Common myeloid progenitor, CD34-positive (primary cell): ENCODE results near the gene ATR.

Experiments used
- CTCF ChIA-PET: fragments of 350-600 bp; sonication (Branson Sonifier 250); formaldehyde crosslinking; loops from one replicate; lab custom pipeline; 2021; ENCODE audit warnings: antibody characterized with exemption; lab: Charles Lee
- POLR2A ChIA-PET: fragments of 350-600 bp; sonication (Branson Sonifier 250); formaldehyde crosslinking; loops from one replicate; lab custom pipeline; 2021; ENCODE audit warnings: antibody characterized with exemption; lab: Charles Lee
- DNase-seq, 3 donors: peaks; one replicate each; pipeline versions ENCODE4 v3.0.0 to v3.0.0-alpha.2; 2013
- H3K27ac ChIP-seq, 2 experiments: 1 replicate in 1 of 2; 2 replicates in 1 of 2; pipeline ENCODE4 v1.7.0; 2013; ENCODE audit warnings: inconsistent platforms in 2 of 2, low read length in 2 of 2, mild to moderate bottlenecking in 2 of 2, low read depth in 1 of 2, moderate library complexity in 1 of 2; ENCODE audit not compliant: severe bottlenecking in 2 of 2, insufficient read depth in 1 of 2, poor library complexity in 1 of 2
- H3K27me3 ChIP-seq, 5 experiments: replicated peaks in 2 of 5; 1 replicate in 3 of 5; 2 replicates in 2 of 5; pipeline versions ENCODE4 v1.6.1 to v1.7.0; 2013; ENCODE audit warnings: low read length in 4 of 5, mild to moderate bottlenecking in 2 of 5, moderate library complexity in 2 of 5, inconsistent platforms in 1 of 5; ENCODE audit not compliant: insufficient read depth in 5 of 5, control insufficient read depth in 4 of 5
- H3K36me3 ChIP-seq, 4 experiments: 1 replicate in 2 of 4; 2 replicates in 2 of 4; pipeline versions ENCODE4 v1.6.1 to v1.7.0; 2013; ENCODE audit warnings: low read length in 3 of 4, control low read depth in 1 of 4, mild to moderate bottlenecking in 1 of 4; ENCODE audit not compliant: control insufficient read depth in 4 of 4, insufficient read depth in 4 of 4
- H3K4me1 ChIP-seq, 4 experiments: 1 replicate in 3 of 4; 2 replicates in 1 of 4; pipeline versions ENCODE4 v1.6.1 to v1.7.1; 2013; ENCODE audit warnings: low read length in 3 of 4, mild to moderate bottlenecking in 3 of 4, control low read depth in 1 of 4, inconsistent platforms in 1 of 4, moderate library complexity in 1 of 4; ENCODE audit not compliant: control insufficient read depth in 4 of 4, insufficient read depth in 4 of 4; ENCODE audit errors: control extremely low read depth in 1 of 4
- H3K4me3 ChIP-seq, 7 experiments: 1 replicate in 4 of 7; 2 replicates in 3 of 7; pipeline versions ENCODE4 v1.5.1 to v1.7.0; 2013; ENCODE audit warnings: mild to moderate bottlenecking in 7 of 7, low read length in 6 of 7, moderate library complexity in 6 of 7, inconsistent platforms in 2 of 7, low read depth in 2 of 7, control low read depth in 1 of 7; ENCODE audit not compliant: insufficient read depth in 4 of 7, control insufficient read depth in 1 of 7; ENCODE audit errors: extremely low read depth in 1 of 7
- H3K9me3 ChIP-seq, 5 experiments: 1 replicate in 4 of 5; 2 replicates in 1 of 5; pipeline versions ENCODE4 v1.6.1 to v1.7.1; 2013; ENCODE audit warnings: low read length in 4 of 5, mild to moderate bottlenecking in 2 of 5, inconsistent platforms in 1 of 5, low read depth in 1 of 5, moderate library complexity in 1 of 5; ENCODE audit not compliant: control insufficient read depth in 4 of 5, insufficient read depth in 2 of 5; ENCODE audit errors: control extremely low read depth in 1 of 5
- WGBS: methylation state at CpG from one replicate; pipeline ENCODE4 v1.1.5; 2013; ENCODE audit not compliant: insufficient coverage; 5-methylcytosine and 5-hydroxymethylcytosine counted together

Gene ATR

GRCh38 chr3:142467768-142468167, 110.8 kb downstream of the ATR start:
- Histone ChIP-seq H3K36me3 (peaks cover 3 to 15% (median 4%) of the 10 kb centered on the region in 4 experiments), H3K4me1 (no peaks in the 10 kb centered on the region), H3K9me3 (peaks cover 0 to 4% (median 0%) of the 10 kb centered on the region in 5 experiments), H3K4me3 (no peak overlapping the region), H3K27ac (no peak overlapping the region), H3K27me3 (no peaks in the 10 kb centered on the region)
- ChIA-PET POLR2A (no interaction called here), CTCF (no interaction called here)
- no peak for DNase-seq
- WGBS: 100% methylated on average over 2 of the region's 3 CpGs

GRCh38 chr3:142460689-142461088, 117.8 kb downstream of the ATR start:
- no peaks in the 10 kb centered on the region for H3K4me1 ChIP-seq
- H3K9me3 ChIP-seq: no peaks in the 10 kb centered on the region
- DNase-seq: no peak
- 100% methylated on average over 1 of the region's 3 CpGs for WGBS
- H3K4me3 ChIP-seq: no peak overlapping the region
- H3K27me3 ChIP-seq: no peaks in the 10 kb centered on the region
- ChIA-PET CTCF (no interaction called here), POLR2A (no interaction called here)
- peaks cover 7 to 45% (median 18%) of the 10 kb centered on the region in 4 experiments for H3K36me3 ChIP-seq
- no peak overlapping the region for H3K27ac ChIP-seq

- no CpG with 5 or more reads among the region's 2 CpGs for whole genome bisulfite sequencing
- CTCF ChIA-PET: no interaction called here
- Histone ChIP-seq H3K27me3 (no peaks in the 10 kb centered on the region), H3K4me1 (no peaks in the 10 kb centered on the region), H3K36me3 (peaks cover 7 to 45% (median 18%) of the 10 kb centered on the region in 4 experiments), H3K4me3 (no peak overlapping the region), H3K27ac (no peak overlapping the region), H3K9me3 (no peaks in the 10 kb centered on the region)
- POLR2A ChIA-PET: no interaction called here
- DNase-seq: no peak
Observed at GRCh38 chr3:142459929-142460328, 118.6 kb downstream of the ATR start.

- no CpG with 5 or more reads among the region's 3 CpGs for WGBS
- H3K36me3 ChIP-seq: peaks cover 4 to 39% (median 17%) of the 10 kb centered on the region in 4 experiments
- no peak overlapping the region for H3K4me3 ChIP-seq
- H3K27ac ChIP-seq: no peak overlapping the region
- H3K4me1 ChIP-seq: no peaks in the 10 kb centered on the region
- ChIA-PET CTCF (no interaction called here), POLR2A (no interaction called here)
- H3K9me3 ChIP-seq: no peaks in the 10 kb centered on the region
- no peak for DNase-seq
- H3K27me3 ChIP-seq: no peaks in the 10 kb centered on the region
Observed at GRCh38 chr3:142459096-142459495, 119.4 kb downstream of the ATR start.

- H3K27ac ChIP-seq: no peak overlapping the region
- ChIA-PET CTCF (no interaction called here), POLR2A (no interaction called here)
- no peak overlapping the region for H3K4me3 ChIP-seq
- H3K4me1 ChIP-seq: peaks cover 4 to 18% (median 13%) of the 10 kb centered on the region in 4 experiments
- no peaks in the 10 kb centered on the region for H3K9me3 ChIP-seq
- peaks cover 0 to 30% (median 18%) of the 10 kb centered on the region in 4 experiments for H3K36me3 ChIP-seq
- DNase-seq: no peak
- 98% methylated on average over 5 of the region's 5 CpGs for WGBS
- no peaks in the 10 kb centered on the region for H3K27me3 ChIP-seq
Observed at GRCh38 chr3:142450881-142451280, 127.7 kb downstream of the ATR start.

- Histone ChIP-seq H3K36me3 (peaks cover 0 to 30% (median 17%) of the 10 kb centered on the region in 4 experiments), H3K9me3 (no peaks in the 10 kb centered on the region), H3K27me3 (no peaks in the 10 kb centered on the region), H3K4me3 (no peak overlapping the region), H3K27ac (no peak overlapping the region), H3K4me1 (peaks cover 10 to 25% (median 20%) of the 10 kb centered on the region in 4 experiments)
- CTCF ChIA-PET: no interaction called here
- POLR2A ChIA-PET: no interaction called here
- WGBS: 100% methylated on average over 2 of the region's 3 CpGs
- no peak for DNase-seq
Observed at GRCh38 chr3:142450189-142450588, 128.3 kb downstream of the ATR start.

GRCh38 chr3:142447852-142448823, 130.4 kb downstream of the ATR start, which contains the start of gene XRN1:
XRN1 (minus strand) TSS chr3:142448037; CDS start chr3:142447944, 93 bp downstream.
- CTCF ChIA-PET: no interaction called here
- H3K9me3 ChIP-seq: no peaks in the 10 kb centered on the region
- peak within 1 kb of the TSS; percentile 99 to 100 for H3K27ac ChIP-seq
- DNase-seq: peak; percentile 93 to 96 (median 95)
- no peaks in the 10 kb centered on the region for H3K27me3 ChIP-seq
- peak within 1 kb of the TSS; percentile 89 to 100 (median 100) for H3K4me3 ChIP-seq
- POLR2A ChIA-PET: no interaction called here
- H3K36me3 ChIP-seq: peaks cover 0 to 26% (median 18%) of the 10 kb centered on the region in 4 experiments
- peaks cover 12 to 28% (median 21%) of the 10 kb centered on the region in 4 experiments for H3K4me1 ChIP-seq
- WGBS: 6% methylated on average over 41 of the region's 52 CpGs
